C4-2B (cell line): ENCODE results near the gene SH3RF3.

Source experiments
- H3K27ac ChIP-seq: fragments of 450-650 bp; 2 replicates; pipeline ENCODE4 v1.5.1; 2017
- CTCF ChIP-seq: fragments of 450-650 bp; conservative IDR thresholded peaks from 2 replicates; pipeline ENCODE4 v1.5.1; 2017; ENCODE audit warnings: mild to moderate bottlenecking
- ZFX ChIP-seq: fragments of 450-650 bp; IDR thresholded peaks from 2 replicates; pipeline ENCODE4 v1.6.1; 2017

SH3RF3 gene

GRCh38 chr2:109497463-109497862 lies 368.5 kb downstream of the SH3RF3 start:
- TF ChIP-seq ZFX (no peak), CTCF (no peak)
- H3K27ac ChIP-seq, result no peak overlapping the region

- H3K27ac ChIP-seq, result peak overlapping the region; percentile 21; the same call in 1 of the 2 replicates
- TF ChIP-seq CTCF (no peak), ZFX (no peak)
Measured at GRCh38 chr2:109497911-109498870, 369.2 kb downstream of the SH3RF3 start.

GRCh38 chr2:109498906-109499305 lies 369.9 kb downstream of the SH3RF3 start:
- no peak for TF ChIP-seq CTCF
- no peak for TF ChIP-seq ZFX
- peak overlapping the region; percentile 21; the same call in 1 of the 2 replicates for H3K27ac ChIP-seq

GRCh38 chr2:109499566-109499965 lies 370.6 kb downstream of the SH3RF3 start:
- no peak for TF ChIP-seq ZFX
- no peak for TF ChIP-seq CTCF

GRCh38 chr2:109500910-109501309 lies 371.9 kb downstream of the SH3RF3 start:
- TF ChIP-seq ZFX (no peak), CTCF (no peak)
- no peak overlapping the region for H3K27ac ChIP-seq

More at GRCh38 chr2:109499566-109499965, 370.6 kb downstream of the SH3RF3 start:
- peak overlapping the region; percentile 21 for H3K27ac ChIP-seq

GRCh38 chr2:109501461-109501860 lies 372.5 kb downstream of the SH3RF3 start:
- TF ChIP-seq CTCF (no peak), ZFX (no peak)
- H3K27ac ChIP-seq, result no peak overlapping the region

- TF ChIP-seq ZFX (no peak), CTCF (no peak)
- no peak overlapping the region for H3K27ac ChIP-seq
Measured at GRCh38 chr2:109503191-109503590, 374.2 kb downstream of the SH3RF3 start.
